PC-9 (cell line): Measurements from ENCODE around the gene TMCC2.

ENCODE experiments used
- EZH2 ChIP-seq: fragments of 200-600 bp; sonication (generic); IDR thresholded peaks from 2 replicates; pipeline ENCODE4 v1.8.0; 2017; ENCODE audit warnings: antibody characterized with exemption, low read depth
- TF ChIP-seq, protein P1 (sequence below): fragments of 200-600 bp; sonication (generic); conservative IDR thresholded peaks from 2 replicates; pipeline ENCODE4 v1.6.1; 2017; ENCODE audit warnings: mixed run types, antibody characterized with exemption, mild to moderate bottlenecking, moderate library complexity

DNA sequence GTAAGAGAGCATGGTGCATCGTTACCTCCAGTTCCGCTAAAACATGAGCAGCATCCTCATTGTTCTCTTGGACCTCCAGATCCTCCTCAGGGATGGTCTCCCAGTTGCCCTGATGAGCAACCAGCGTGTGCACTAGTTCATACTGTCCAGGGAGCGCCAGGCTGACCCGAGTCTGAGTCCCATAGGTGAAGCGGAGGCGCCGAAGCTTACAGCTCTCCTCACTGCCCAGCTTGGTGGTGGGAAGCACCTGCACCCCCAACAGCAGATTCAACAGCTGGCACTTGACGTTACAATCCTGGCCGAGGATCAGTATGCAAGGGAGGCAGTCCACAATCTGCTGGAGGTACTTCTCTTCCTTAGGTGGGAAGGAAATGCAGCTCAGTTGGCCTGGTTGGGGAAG, 40.3 kb upstream of the TMCC2 start:
- TF ChIP-seq, protein P1, sequence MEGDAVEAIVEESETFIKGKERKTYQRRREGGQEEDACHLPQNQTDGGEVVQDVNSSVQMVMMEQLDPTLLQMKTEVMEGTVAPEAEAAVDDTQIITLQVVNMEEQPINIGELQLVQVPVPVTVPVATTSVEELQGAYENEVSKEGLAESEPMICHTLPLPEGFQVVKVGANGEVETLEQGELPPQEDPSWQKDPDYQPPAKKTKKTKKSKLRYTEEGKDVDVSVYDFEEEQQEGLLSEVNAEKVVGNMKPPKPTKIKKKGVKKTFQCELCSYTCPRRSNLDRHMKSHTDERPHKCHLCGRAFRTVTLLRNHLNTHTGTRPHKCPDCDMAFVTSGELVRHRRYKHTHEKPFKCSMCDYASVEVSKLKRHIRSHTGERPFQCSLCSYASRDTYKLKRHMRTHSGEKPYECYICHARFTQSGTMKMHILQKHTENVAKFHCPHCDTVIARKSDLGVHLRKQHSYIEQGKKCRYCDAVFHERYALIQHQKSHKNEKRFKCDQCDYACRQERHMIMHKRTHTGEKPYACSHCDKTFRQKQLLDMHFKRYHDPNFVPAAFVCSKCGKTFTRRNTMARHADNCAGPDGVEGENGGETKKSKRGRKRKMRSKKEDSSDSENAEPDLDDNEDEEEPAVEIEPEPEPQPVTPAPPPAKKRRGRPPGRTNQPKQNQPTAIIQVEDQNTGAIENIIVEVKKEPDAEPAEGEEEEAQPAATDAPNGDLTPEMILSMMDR, result no peak
- no peak for TF ChIP-seq EZH2
